Kidney (tissue), 14 donors: Measurements from ENCODE around the gene KDM3A. TPM values are rescaled to one million over a fixed set of nuclear protein-coding genes. Genes with fewer than 3 reads are reported as not detected.
A peak's percentile ranks its signal among the peaks of the same experiment; 100 is the strongest.

Source experiments
- DNase-seq, 5 donors: peaks; one replicate each; pipeline ENCODE4 v3.0.0-alpha.2; 2013 to 2020
- FAIRE-seq: peaks from 2 replicates; lab custom pipeline; 2012; peaks lifted over from hg19 to GRCh38; lab: Jason Lieb, UNC
- H3K27ac ChIP-seq, 2 donors: one replicate each; pipeline ENCODE4 v1.7.0; 2013; ENCODE audit warnings: low read depth in 2 of 2, low read length in 2 of 2, inconsistent platforms in 1 of 2
- H3K27me3 ChIP-seq: one replicate; pipeline ENCODE4 v1.7.1; 2013; ENCODE audit warnings: low read length, inconsistent platforms; ENCODE audit not compliant: control insufficient read depth, insufficient read depth
- H3K36me3 ChIP-seq, 3 donors: one replicate each; pipeline versions ENCODE4 v1.7.0 to v1.7.1; 2013; ENCODE audit warnings: low read length in 3 of 3, control low read depth in 1 of 3, inconsistent platforms in 1 of 3; ENCODE audit not compliant: insufficient read depth in 3 of 3, control insufficient read depth in 2 of 3
- H3K4me1 ChIP-seq, 3 donors: one replicate each; pipeline versions ENCODE4 v1.7.0 to v1.7.1; 2013; ENCODE audit warnings: low read length in 3 of 3, inconsistent platforms in 1 of 3, low read depth in 1 of 3; ENCODE audit not compliant: control insufficient read depth in 2 of 3, insufficient read depth in 2 of 3
- H3K4me3 ChIP-seq, 3 donors: one replicate each; pipeline versions ENCODE4 v1.7.0 to v1.8.1; 2013; ENCODE audit warnings: low read length in 3 of 3, control low read depth in 1 of 3, inconsistent platforms in 1 of 3
- H3K9ac ChIP-seq, 3 donors: one replicate each; pipeline versions ENCODE4 v1.7.0 to v1.7.1; 2013; ENCODE audit warnings: low read length in 3 of 3, control low read depth in 1 of 3, inconsistent platforms in 1 of 3
- H3K9me3 ChIP-seq, 3 donors: one replicate each; pipeline versions ENCODE4 v1.7.0 to v1.7.1; 2013; ENCODE audit warnings: low read length in 3 of 3, control low read depth in 1 of 3, inconsistent platforms in 1 of 3; ENCODE audit not compliant: control insufficient read depth in 2 of 3, insufficient read depth in 1 of 3
- CTCF ChIP-seq: IDR thresholded peaks from 3 replicates; pipeline ENCODE4 v1.5.1; 2012; ENCODE audit warnings: mild to moderate bottlenecking, moderate library complexity, borderline replicate concordance; ENCODE audit not compliant: insufficient read depth; ENCODE audit errors: extremely low read depth
- intact Hi-C: fragments of 100-400 bp; cut with DNase I; formaldehyde crosslinking; loops from one replicate; pipeline ENCODE4 v1.11.1; 2022
- polyA plus RNA-seq: library from polyadenylated mRNA; stranded (reverse); fragments of 350-450 nt; fragmentation: Illumina TruSeq; extraction: RNeasy Lipid Tissue Mini Kit (QIAGEN cat#74804); gene quantifications from one replicate; pipeline ENCODE4 v1.2.3, GENCODE V29; 2014; ENCODE audit warnings: low read depth, low replicate concordance; ENCODE audit not compliant: insufficient read depth
- total RNA-seq: library from RNA; stranded (reverse); fragmentation: NEBNext Ultra II Directional; extraction: Animal tissue kit (Norgen Biotek cat#: 25700); gene quantifications from one replicate; pipeline ENCODE4 v1.2.1, GENCODE V29; 2021
- donor health status: control.
- donor health status: control.
- donor health status: control.
- donor health status: control.
- donor health status: control.
- donor health status: DM: yes; HTN: yes; CAD: no.
- donor health status: Normal renal cell carcinoma (clear cell type).

The KDM3A gene
- total and polyA plus RNA-seq, 2 donors from 2014 or later: 10.9 to 43.8 TPM

- H3K9ac ChIP-seq: no peak overlapping the region
- H3K9me3 ChIP-seq: no peaks in the 10 kb centered on the region
- no peak for FAIRE-seq
- H3K27ac ChIP-seq: no peak overlapping the region
- no peak for TF ChIP-seq CTCF
- H3K36me3 ChIP-seq: peaks cover 3 to 17% (median 11%) of the 10 kb centered on the region in 3 donors
- intact Hi-C loops: no loop called here
- no peak for DNase-seq
- peaks cover 0 to 19% (median 11%) of the 10 kb centered on the region in 3 donors for H3K4me1 ChIP-seq
- H3K27me3 ChIP-seq: no peaks in the 10 kb centered on the region
- H3K4me3 ChIP-seq: no peak overlapping the region
Observed at GRCh38 chr2:86446060-86446459, 4.9 kb downstream of the KDM3A start.

DNA sequence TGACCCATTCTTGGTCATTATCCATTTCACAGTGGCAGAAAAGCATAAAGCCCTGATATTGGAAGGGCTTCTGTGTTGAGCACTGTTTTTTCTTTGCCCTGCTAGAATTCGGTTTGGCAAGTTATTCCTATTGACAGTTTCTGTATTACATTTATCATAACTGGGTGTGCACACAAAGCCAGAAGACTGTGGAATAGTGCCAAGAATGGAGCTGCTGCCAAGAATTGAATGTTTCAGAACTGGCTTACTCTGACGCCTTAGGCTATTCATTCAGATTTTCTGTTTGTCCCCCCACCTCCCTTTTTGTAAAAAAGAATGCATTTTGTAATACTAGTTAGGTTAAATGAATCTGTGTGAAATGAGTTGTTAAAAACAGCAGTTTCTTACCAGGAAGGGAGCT lies 12.7 kb downstream of the KDM3A start:
- intact Hi-C loops: no loop called here
- DNase-seq (peak in 1 of 5 donors; percentile 42), FAIRE-seq (no peak)
- Histone ChIP-seq H3K4me1 (peaks cover 0 to 3% (median 0%) of the 10 kb centered on the region in 3 donors), H3K27me3 (no peaks in the 10 kb centered on the region), H3K4me3 (no peak overlapping the region), H3K9ac (no peak overlapping the region), H3K9me3 (no peaks in the 10 kb centered on the region), H3K27ac (no peak overlapping the region), H3K36me3 (peaks cover 31 to 57% (median 40%) of the 10 kb centered on the region in 3 donors)
- TF ChIP-seq CTCF: no peak

DNA sequence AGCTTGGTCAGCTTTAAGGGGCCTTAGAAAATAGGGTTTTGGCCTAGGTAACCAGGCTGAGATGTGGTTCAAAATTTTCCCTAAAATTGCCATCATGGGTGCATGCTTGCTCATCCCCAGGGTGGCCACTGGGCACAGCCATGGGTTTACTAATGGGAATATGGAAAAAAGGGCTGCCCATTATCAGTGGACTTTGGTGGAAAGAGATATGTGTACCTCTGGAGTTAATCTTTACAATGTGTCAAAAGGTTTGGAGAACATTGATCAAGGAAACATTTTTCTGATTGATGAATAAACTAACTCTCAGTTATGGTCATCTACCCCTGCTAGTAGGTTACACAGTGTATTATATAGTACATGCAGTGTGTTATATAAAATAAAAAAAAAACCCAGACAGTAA lies 13.1 kb downstream of the KDM3A start:
- no peaks in the 10 kb centered on the region for H3K9me3 ChIP-seq
- peaks cover 33 to 61% (median 42%) of the 10 kb centered on the region in 3 donors for H3K36me3 ChIP-seq
- FAIRE-seq (no peak), DNase-seq (no peak)
- intact Hi-C loops: no loop called here
- no peak overlapping the region for H3K9ac ChIP-seq
- no peak overlapping the region for H3K27ac ChIP-seq
- H3K4me3 ChIP-seq: no peak overlapping the region
- H3K4me1 ChIP-seq: peaks cover 0 to 3% (median 0%) of the 10 kb centered on the region in 3 donors
- TF ChIP-seq CTCF: no peak
- no peaks in the 10 kb centered on the region for H3K27me3 ChIP-seq

GRCh38 chr2:86455181-86455580 lies 14.0 kb downstream of the KDM3A start:
- peaks cover 0 to 3% (median 0%) of the 10 kb centered on the region in 3 donors for H3K4me1 ChIP-seq
- no peak for FAIRE-seq
- H3K27me3 ChIP-seq: no peaks in the 10 kb centered on the region
- intact Hi-C loops: no loop called here
- no peak overlapping the region for H3K27ac ChIP-seq
- H3K4me3 ChIP-seq: no peak overlapping the region
- no peak for TF ChIP-seq CTCF
- H3K36me3 ChIP-seq: peaks cover 33 to 65% (median 41%) of the 10 kb centered on the region in 3 donors
- no peak for DNase-seq
- H3K9ac ChIP-seq: no peak overlapping the region
- no peaks in the 10 kb centered on the region for H3K9me3 ChIP-seq
